GM12872 (cell line): ENCODE data around the gene FHOD3.

ENCODE experiments used
- TF ChIP-seq, protein P1 (sequence below): IDR thresholded peaks from 3 replicates; pipeline ENCODE4 v1.5.1; 2011; ENCODE audit warnings: low read depth, mild to moderate bottlenecking, low read length, moderate library complexity; ENCODE audit not compliant: insufficient read depth

FHOD3 gene

DNA sequence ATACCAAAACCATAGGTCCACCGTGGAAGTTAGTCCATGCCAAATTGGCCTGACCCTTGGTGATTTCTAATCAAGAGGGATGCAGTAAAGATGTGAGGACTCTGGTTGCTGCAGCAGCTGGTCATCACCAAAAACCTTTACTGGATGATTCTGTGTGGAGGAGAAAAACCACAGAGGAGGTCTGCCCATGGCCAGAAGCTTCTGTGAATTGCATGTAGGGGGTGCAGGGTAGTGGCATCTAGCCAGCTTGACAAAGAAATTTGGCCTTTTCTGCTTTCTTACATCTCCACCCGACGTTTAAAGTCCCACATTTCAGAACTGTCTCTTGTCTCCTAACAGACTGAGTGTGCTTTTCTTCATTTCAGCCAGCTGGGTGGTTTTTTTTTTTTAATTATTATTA is 351.3 kb downstream of the FHOD3 start:
- TF ChIP-seq, protein P1, sequence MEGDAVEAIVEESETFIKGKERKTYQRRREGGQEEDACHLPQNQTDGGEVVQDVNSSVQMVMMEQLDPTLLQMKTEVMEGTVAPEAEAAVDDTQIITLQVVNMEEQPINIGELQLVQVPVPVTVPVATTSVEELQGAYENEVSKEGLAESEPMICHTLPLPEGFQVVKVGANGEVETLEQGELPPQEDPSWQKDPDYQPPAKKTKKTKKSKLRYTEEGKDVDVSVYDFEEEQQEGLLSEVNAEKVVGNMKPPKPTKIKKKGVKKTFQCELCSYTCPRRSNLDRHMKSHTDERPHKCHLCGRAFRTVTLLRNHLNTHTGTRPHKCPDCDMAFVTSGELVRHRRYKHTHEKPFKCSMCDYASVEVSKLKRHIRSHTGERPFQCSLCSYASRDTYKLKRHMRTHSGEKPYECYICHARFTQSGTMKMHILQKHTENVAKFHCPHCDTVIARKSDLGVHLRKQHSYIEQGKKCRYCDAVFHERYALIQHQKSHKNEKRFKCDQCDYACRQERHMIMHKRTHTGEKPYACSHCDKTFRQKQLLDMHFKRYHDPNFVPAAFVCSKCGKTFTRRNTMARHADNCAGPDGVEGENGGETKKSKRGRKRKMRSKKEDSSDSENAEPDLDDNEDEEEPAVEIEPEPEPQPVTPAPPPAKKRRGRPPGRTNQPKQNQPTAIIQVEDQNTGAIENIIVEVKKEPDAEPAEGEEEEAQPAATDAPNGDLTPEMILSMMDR, result no peak

DNA sequence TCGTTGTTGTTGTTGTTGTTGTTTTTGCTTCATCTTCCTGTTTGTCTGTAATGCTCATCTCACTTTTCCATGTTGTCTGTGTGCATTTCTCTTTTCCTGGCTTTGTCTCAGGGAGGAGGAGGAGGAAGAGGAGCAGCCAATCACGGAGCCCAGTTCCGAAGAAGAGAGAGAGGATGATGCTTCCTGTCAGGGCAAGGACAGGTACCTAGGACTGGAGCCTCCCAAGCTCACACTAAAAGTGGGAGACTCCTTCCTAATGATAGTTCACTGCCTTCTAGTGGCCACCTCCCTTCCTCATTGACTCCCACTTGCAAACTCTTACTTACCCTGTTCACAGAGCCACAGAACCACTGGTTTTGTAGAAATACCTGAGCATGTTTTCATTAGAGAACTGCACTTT is 351.7 kb downstream of the FHOD3 start:
- TF ChIP-seq, protein P1, result no peak

DNA sequence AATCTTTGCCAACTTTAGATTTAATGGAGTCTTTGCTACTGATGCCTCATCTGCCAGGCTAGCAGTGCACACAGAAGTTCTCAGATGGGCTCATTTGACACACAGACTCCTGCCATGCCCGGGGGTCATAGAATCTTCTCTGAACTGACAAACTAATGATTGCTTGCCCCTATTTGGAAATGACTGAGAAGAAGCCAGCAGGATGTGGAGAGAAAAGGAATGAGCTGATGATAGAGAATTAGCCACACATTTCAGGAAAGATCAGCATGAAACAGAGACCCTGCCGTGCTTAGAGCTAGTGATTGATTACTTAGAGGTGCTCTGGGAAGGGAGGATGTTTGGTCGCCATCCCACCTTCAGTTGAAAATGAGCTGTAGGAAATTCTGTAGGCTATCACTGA is 352.8 kb downstream of the FHOD3 start:
- TF ChIP-seq, protein P1, result no peak

DNA sequence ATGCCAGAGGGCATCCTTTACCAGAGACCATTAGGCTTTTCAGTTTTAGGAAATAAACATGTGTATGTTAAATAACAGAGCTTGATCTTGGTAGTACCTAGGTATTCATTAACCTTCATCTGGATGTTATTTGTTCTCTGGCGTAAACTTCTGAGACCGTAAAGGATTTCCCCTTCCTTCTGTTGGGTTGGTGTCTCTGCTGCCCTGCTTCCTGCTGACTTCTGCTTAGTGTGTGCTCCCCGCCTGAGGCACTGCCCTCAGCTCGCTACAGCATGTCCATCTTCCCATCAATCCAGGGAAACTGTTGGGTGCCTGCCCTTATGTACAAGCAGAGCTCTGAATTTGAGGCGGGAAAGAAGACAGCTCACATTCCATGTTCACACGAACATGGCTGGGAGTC is 353.4 kb downstream of the FHOD3 start:
- TF ChIP-seq, protein P1, result no peak

DNA sequence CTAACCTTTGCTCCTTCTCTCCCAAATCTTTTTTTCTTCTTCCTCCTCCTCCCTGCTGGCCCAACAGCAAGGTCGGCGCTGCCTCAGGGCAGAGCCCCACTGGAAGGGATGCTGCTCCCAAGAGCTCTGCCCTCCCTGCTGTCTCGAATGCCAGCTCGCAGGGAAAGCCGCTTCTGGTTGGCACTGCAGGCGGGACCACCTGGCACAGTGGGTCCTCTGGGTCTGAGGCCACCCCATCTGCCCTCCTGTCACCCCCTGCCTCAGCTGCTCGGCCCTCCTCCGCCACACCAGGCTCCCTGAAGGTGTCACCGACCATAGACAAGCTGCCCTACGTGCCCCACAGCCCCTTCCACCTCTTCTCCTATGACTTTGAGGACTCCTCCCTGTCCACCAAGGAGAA is 355.0 kb downstream of the FHOD3 start:
- TF ChIP-seq, protein P1, result no peak

DNA sequence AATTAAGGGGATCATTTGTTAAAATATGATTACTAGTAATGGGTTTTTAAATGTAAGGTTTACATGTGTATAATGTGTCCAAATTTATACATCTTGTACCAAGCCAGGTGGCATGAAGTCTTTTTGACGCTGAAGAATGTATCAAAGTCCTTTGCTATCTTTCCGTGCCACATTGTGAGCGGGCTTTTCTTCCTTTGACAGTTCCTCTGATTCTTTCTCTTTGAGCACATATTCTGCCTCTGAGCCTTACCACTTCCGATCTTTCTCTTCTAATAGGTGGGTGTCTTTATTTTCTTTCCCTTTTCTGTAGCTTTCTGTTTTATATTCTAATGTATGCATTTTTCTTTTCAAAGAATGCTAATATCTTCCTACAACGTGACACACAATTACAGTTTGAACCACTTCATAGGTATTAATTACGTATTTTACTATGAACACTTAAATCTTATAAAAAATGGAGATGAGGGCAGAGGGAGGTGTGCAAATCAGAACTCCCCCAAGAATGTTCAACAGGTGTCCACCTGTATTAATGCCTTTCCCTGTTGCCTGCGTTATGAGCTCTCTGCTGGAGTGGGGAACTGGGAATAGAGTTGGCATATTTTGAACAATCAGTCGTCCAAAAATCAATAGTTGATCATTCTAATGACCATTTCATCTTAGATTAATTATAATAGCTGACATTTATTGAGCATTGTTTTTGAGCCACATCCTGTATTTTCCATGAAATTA is 355.8 kb downstream of the FHOD3 start:
- TF ChIP-seq, protein P1, result no peak

DNA sequence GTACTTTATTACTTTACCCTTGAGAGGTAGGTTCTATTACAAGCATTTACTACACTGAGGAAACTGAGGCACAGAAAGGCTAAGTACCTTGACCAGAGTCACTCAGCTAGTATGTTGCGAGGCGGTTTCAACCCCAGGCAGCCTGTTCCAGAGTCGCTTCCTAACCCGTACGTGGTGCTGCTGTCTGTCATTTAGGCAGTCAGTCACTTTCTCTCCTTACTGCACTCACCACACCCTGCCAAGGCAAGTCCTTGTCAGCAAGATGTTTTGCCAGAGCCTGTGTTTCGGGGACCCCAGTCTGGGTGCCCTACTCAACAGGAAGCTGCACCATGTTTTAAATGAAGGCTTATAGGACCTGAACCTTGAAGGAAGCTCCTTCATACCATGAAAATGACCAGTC is 356.4 kb downstream of the FHOD3 start:
- TF ChIP-seq, protein P1, result no peak
